Measurements from ENCODE around the gene OPRM1. TPM values are rescaled to one million over a fixed set of nuclear protein-coding genes. Genes with fewer than 3 reads are reported as not detected.

Gene OPRM1
- total RNA-seq, 1 donor from 2014 or later: not detected

GRCh38 chr6:154229786-154230185 lies 190.7 kb downstream of the OPRM1 start:
- no peaks in the 10 kb centered on the region for H3K9me3 ChIP-seq (ENCODE audit: insufficient read depth, low read depth, low read length)
- no peak overlapping the region for H3K27ac Mint-ChIP-seq (ENCODE audit: unreplicated experiment)
- H3K27ac ChIP-seq (ENCODE audit: low read depth, low read length): no peak overlapping the region
- H2AFZ ChIP-seq (ENCODE audit: low read depth, low read length): no peak overlapping the region
- no peaks in the 10 kb centered on the region for H3K4me1 Mint-ChIP-seq (ENCODE audit: low read depth, unreplicated experiment)
- no peak overlapping the region for H3K9ac ChIP-seq (ENCODE audit: low read length)
- no peaks in the 10 kb centered on the region for H3K4me1 ChIP-seq (ENCODE audit: insufficient read depth, low read length)
- no peak overlapping the region for H3K4me2 ChIP-seq (ENCODE audit: low read length)
- H3K27me3 ChIP-seq (ENCODE audit: insufficient read depth, low read length): no peaks in the 10 kb centered on the region
- FAIRE-seq: no peak
- no peaks in the 10 kb centered on the region for H4K20me1 ChIP-seq (ENCODE audit: insufficient read depth, low read length)
- H3K79me2 ChIP-seq (ENCODE audit: insufficient read depth, low read length): no peaks in the 10 kb centered on the region
- H3K4me3 ChIP-seq (ENCODE audit: insufficient read depth, low read depth, low read length): no peak overlapping the region
- H3K36me3 ChIP-seq (ENCODE audit: insufficient read depth, low read length): no peaks in the 10 kb centered on the region
- no peaks in the 10 kb centered on the region for H3K27me3 Mint-ChIP-seq (ENCODE audit: low read depth, unreplicated experiment)
- TF ChIP-seq, protein P1, sequence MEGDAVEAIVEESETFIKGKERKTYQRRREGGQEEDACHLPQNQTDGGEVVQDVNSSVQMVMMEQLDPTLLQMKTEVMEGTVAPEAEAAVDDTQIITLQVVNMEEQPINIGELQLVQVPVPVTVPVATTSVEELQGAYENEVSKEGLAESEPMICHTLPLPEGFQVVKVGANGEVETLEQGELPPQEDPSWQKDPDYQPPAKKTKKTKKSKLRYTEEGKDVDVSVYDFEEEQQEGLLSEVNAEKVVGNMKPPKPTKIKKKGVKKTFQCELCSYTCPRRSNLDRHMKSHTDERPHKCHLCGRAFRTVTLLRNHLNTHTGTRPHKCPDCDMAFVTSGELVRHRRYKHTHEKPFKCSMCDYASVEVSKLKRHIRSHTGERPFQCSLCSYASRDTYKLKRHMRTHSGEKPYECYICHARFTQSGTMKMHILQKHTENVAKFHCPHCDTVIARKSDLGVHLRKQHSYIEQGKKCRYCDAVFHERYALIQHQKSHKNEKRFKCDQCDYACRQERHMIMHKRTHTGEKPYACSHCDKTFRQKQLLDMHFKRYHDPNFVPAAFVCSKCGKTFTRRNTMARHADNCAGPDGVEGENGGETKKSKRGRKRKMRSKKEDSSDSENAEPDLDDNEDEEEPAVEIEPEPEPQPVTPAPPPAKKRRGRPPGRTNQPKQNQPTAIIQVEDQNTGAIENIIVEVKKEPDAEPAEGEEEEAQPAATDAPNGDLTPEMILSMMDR (IDR thresholded peaks at IDR 0.05; ENCODE audit: insufficient read depth, low read depth, low read length): no peak
- TF ChIP-seq EZH2 (IDR thresholded peaks at IDR 0.05; ENCODE audit: insufficient read depth, low read length): no peak
- no peak for DNase-seq (ENCODE audit: low read depth)
- no peak overlapping the region for H3K4me3 Mint-ChIP-seq (ENCODE audit: unreplicated experiment)
- no peaks in the 10 kb centered on the region for H3K9me3 Mint-ChIP-seq (ENCODE audit: unreplicated experiment)
- H3K36me3 Mint-ChIP-seq (ENCODE audit: low read depth, unreplicated experiment): no peaks in the 10 kb centered on the region

- no peak overlapping the region for H3K9ac ChIP-seq (ENCODE audit: low read length)
- H3K9me3 Mint-ChIP-seq (ENCODE audit: unreplicated experiment): no peaks in the 10 kb centered on the region
- H3K36me3 Mint-ChIP-seq (ENCODE audit: low read depth, unreplicated experiment): no peaks in the 10 kb centered on the region
- no peaks in the 10 kb centered on the region for H4K20me1 ChIP-seq (ENCODE audit: insufficient read depth, low read length)
- H3K27me3 Mint-ChIP-seq (ENCODE audit: low read depth, unreplicated experiment): no peaks in the 10 kb centered on the region
- no peaks in the 10 kb centered on the region for H3K9me3 ChIP-seq (ENCODE audit: insufficient read depth, low read depth, low read length)
- no peaks in the 10 kb centered on the region for H3K27me3 ChIP-seq (ENCODE audit: insufficient read depth, low read length)
- H3K27ac ChIP-seq (ENCODE audit: low read depth, low read length): no peak overlapping the region
- H3K4me1 Mint-ChIP-seq (ENCODE audit: low read depth, unreplicated experiment): no peaks in the 10 kb centered on the region
- DNase-seq (ENCODE audit: low read depth) (no peak), FAIRE-seq (no peak)
- no peaks in the 10 kb centered on the region for H3K4me1 ChIP-seq (ENCODE audit: insufficient read depth, low read length)
- H3K36me3 ChIP-seq (ENCODE audit: insufficient read depth, low read length): no peaks in the 10 kb centered on the region
- H3K4me3 ChIP-seq (ENCODE audit: insufficient read depth, low read depth, low read length): no peak overlapping the region
- H3K4me2 ChIP-seq (ENCODE audit: low read length): no peak overlapping the region
- no peaks in the 10 kb centered on the region for H3K79me2 ChIP-seq (ENCODE audit: insufficient read depth, low read length)
- H3K27ac Mint-ChIP-seq (ENCODE audit: unreplicated experiment): no peak overlapping the region
- TF ChIP-seq, protein P1 (IDR thresholded peaks at IDR 0.05; ENCODE audit: insufficient read depth, low read depth, low read length): no peak
- no peak for TF ChIP-seq EZH2 (IDR thresholded peaks at IDR 0.05; ENCODE audit: insufficient read depth, low read length)
- no peak overlapping the region for H3K4me3 Mint-ChIP-seq (ENCODE audit: unreplicated experiment)
- no peak overlapping the region for H2AFZ ChIP-seq (ENCODE audit: low read depth, low read length)
These were observed 191.4 kb downstream of the OPRM1 start for GRCh38 chr6:154230393-154230792.

- Mint-ChIP-seq H3K27me3 (ENCODE audit: low read depth, unreplicated experiment) (no peaks in the 10 kb centered on the region), H3K4me3 (ENCODE audit: unreplicated experiment) (no peak overlapping the region), H3K36me3 (ENCODE audit: low read depth, unreplicated experiment) (no peaks in the 10 kb centered on the region), H3K27ac (ENCODE audit: unreplicated experiment) (no peak overlapping the region), H3K9me3 (ENCODE audit: unreplicated experiment) (no peaks in the 10 kb centered on the region), H3K4me1 (ENCODE audit: low read depth, unreplicated experiment) (no peaks in the 10 kb centered on the region)
- Histone ChIP-seq H3K36me3 (ENCODE audit: insufficient read depth, low read length) (no peaks in the 10 kb centered on the region), H3K4me3 (ENCODE audit: insufficient read depth, low read depth, low read length) (no peak overlapping the region), H3K9ac (ENCODE audit: low read length) (no peak overlapping the region), H3K79me2 (ENCODE audit: insufficient read depth, low read length) (no peaks in the 10 kb centered on the region), H3K9me3 (ENCODE audit: insufficient read depth, low read depth, low read length) (no peaks in the 10 kb centered on the region), H3K4me2 (ENCODE audit: low read length) (no peak overlapping the region), H3K4me1 (ENCODE audit: insufficient read depth, low read length) (no peaks in the 10 kb centered on the region), H3K27me3 (ENCODE audit: insufficient read depth, low read length) (no peaks in the 10 kb centered on the region), H4K20me1 (ENCODE audit: insufficient read depth, low read length) (no peaks in the 10 kb centered on the region), H2AFZ (ENCODE audit: low read depth, low read length) (no peak overlapping the region), H3K27ac (ENCODE audit: low read depth, low read length) (no peak overlapping the region)
- DNase-seq (ENCODE audit: low read depth) (no peak), FAIRE-seq (no peak)
- TF ChIP-seq EZH2 (IDR thresholded peaks at IDR 0.05; ENCODE audit: insufficient read depth, low read length): no peak
- TF ChIP-seq, protein P1 (IDR thresholded peaks at IDR 0.05; ENCODE audit: insufficient read depth, low read depth, low read length): no peak
These were observed 192.0 kb downstream of the OPRM1 start for GRCh38 chr6:154230910-154231595.
